Keratinocyte (primary cell): ENCODE data around the gene PTGES2. TPM values are rescaled to one million over a fixed set of nuclear protein-coding genes. Genes with fewer than 3 reads are reported as not detected.

Experiments
- DNase-seq: peaks from one replicate; pipeline ENCODE4 v3.0.0-alpha.2; 2011; ENCODE audit warnings: low read depth, missing footprints, low spot score
- FAIRE-seq: peaks from 2 replicates; lab custom pipeline; 2011; peaks lifted over from hg19 to GRCh38; lab: Jason Lieb, UNC
- H2AFZ ChIP-seq: 2 replicates; pipeline ENCODE4 v1.6.0; 2012; ENCODE audit warnings: low read length, control low read depth, inconsistent platforms; ENCODE audit not compliant: control insufficient read depth
- H3K27ac ChIP-seq: 2 replicates; pipeline ENCODE4 v1.5.1; 2011; ENCODE audit warnings: low read length; ENCODE audit not compliant: control insufficient read depth, insufficient read depth
- H3K27me3 ChIP-seq: 3 replicates; pipeline ENCODE4 v1.6.0; 2011; ENCODE audit warnings: low read length; ENCODE audit not compliant: control insufficient read depth, insufficient read depth; ENCODE audit errors: extremely low read depth
- H3K36me3 ChIP-seq, 2 experiments: 2 replicates in 1 of 2; 3 replicates in 1 of 2; pipeline ENCODE4 v1.5.1; 2011; ENCODE audit warnings: low read length in 2 of 2, mild to moderate bottlenecking in 1 of 2; ENCODE audit not compliant: control insufficient read depth in 2 of 2, insufficient read depth in 2 of 2; ENCODE audit errors: extremely low read depth in 1 of 2
- H3K4me1 ChIP-seq: 3 replicates; pipeline ENCODE4 v1.5.1; 2011; ENCODE audit warnings: low read length; ENCODE audit not compliant: control insufficient read depth, insufficient read depth; ENCODE audit errors: extremely low read depth
- H3K4me2 ChIP-seq: 3 replicates; pipeline ENCODE4 v1.6.0; 2011; ENCODE audit warnings: low read depth, low read length; ENCODE audit not compliant: control insufficient read depth, insufficient read depth; ENCODE audit errors: extremely low read depth
- H3K4me3 ChIP-seq, 3 experiments: fragments of 200-600 bp in 1 of 3; sonication (generic) in 1 of 3; 2 replicates in 2 of 3; 3 replicates in 1 of 3; pipeline ENCODE4 v1.5.1; 2011 to 2016; ENCODE audit warnings: low read length in 3 of 3, mild to moderate bottlenecking in 3 of 3, control low read depth in 2 of 3, inconsistent platforms in 1 of 3, low read depth in 1 of 3, mixed read lengths in 1 of 3, mixed run types in 1 of 3, moderate library complexity in 1 of 3; ENCODE audit not compliant: control insufficient read depth in 2 of 3, insufficient read depth in 2 of 3; ENCODE audit errors: extremely low read depth in 1 of 3
- H3K79me2 ChIP-seq: 2 replicates; pipeline ENCODE4 v1.6.0; 2012; ENCODE audit warnings: low read length; ENCODE audit not compliant: control insufficient read depth, insufficient read depth
- H3K9ac ChIP-seq: 3 replicates; pipeline ENCODE4 v1.6.0; 2011; ENCODE audit warnings: low read length; ENCODE audit not compliant: control insufficient read depth, insufficient read depth; ENCODE audit errors: extremely low read depth
- H3K9me1 ChIP-seq: 3 replicates; pipeline ENCODE4 v1.6.0; 2011; ENCODE audit warnings: low read length; ENCODE audit not compliant: control insufficient read depth, insufficient read depth; ENCODE audit errors: extremely low read depth
- H3K9me3 ChIP-seq: 2 replicates; pipeline ENCODE4 v1.5.1; 2012; ENCODE audit warnings: low read depth, low read length; ENCODE audit not compliant: control insufficient read depth
- H4K20me1 ChIP-seq: 3 replicates; pipeline ENCODE4 v1.6.0; 2011; ENCODE audit warnings: low read length; ENCODE audit not compliant: control insufficient read depth, insufficient read depth; ENCODE audit errors: extremely low read depth
- CTCF ChIP-seq, 3 experiments: IDR thresholded peaks in 1 of 3; conservative IDR thresholded peaks in 1 of 3; optimal IDR thresholded peaks in 1 of 3; 2 replicates in 2 of 3; 3 replicates in 1 of 3; pipeline versions ENCODE3 to v1.5.1; 2011; ENCODE audit warnings: low read length in 3 of 3, mild to moderate bottlenecking in 3 of 3, moderate library complexity in 2 of 3, control low read depth in 1 of 3, inconsistent platforms in 1 of 3; ENCODE audit not compliant: insufficient read depth in 2 of 3; ENCODE audit errors: extremely low read depth in 1 of 3
- EZH2 ChIP-seq: IDR thresholded peaks from one replicate; pipeline ENCODE4 v1.6.1; 2012; ENCODE audit warnings: inconsistent platforms, mild to moderate bottlenecking, low read length, moderate library complexity
- dilution Hi-C: fragments of 300-500 bp; cut with MboI; formaldehyde crosslinking; loops from one replicate; pipeline ENCODE4 v1.7.0; 2020; ENCODE audit warnings: low sequenced_read_pairs; ENCODE audit not compliant: extremely low pct_ligation_motif_present
- polyA plus RNA-seq, 5 experiments: library from polyadenylated mRNA; depleted of rRNA in 3 of 5; stranded (reverse) in 3 of 5; stranded (forward) in 1 of 5; unstranded in 1 of 5; fragments of >200 nt; gene quantifications; 1 replicate in 1 of 5; 2 replicates in 3 of 5; 3 replicates in 1 of 5; pipeline versions ENCODE4 v1.2.1 to v1.2.3, GENCODE V29; 2011 to 2012; ENCODE audit warnings: missing spikeins in 2 of 5, low read depth in 1 of 5, low replicate concordance in 1 of 5

PTGES2 gene
- polyA plus RNA-seq, 1 donor (not counting 4 experiments of a cell fraction or from before 2014, with no cell fraction given): 68.7 TPM

- no peak overlapping the region for H3K4me2 ChIP-seq
- no peaks in the 10 kb centered on the region for H3K79me2 ChIP-seq
- TF ChIP-seq CTCF (optimal IDR thresholded peaks at IDR 0.05 in 1 of 3, IDR thresholded peaks at IDR 0.05 in 1 of 3, conservative IDR thresholded peaks at IDR 0.05 in 1 of 3; ENCODE audit: extremely low read depth in 1 of 3, insufficient read depth in 2 of 3, low read length in 3 of 3): no peak
- TF ChIP-seq EZH2: no peak
- FAIRE-seq: no peak
- no peaks in the 10 kb centered on the region for H3K9me1 ChIP-seq
- peaks cover 24% of the 10 kb centered on the region for H3K4me1 ChIP-seq
- H3K9ac ChIP-seq: no peak overlapping the region
- dilution Hi-C loops: no loop called here
- no peak for DNase-seq
- no peaks in the 10 kb centered on the region for H3K27me3 ChIP-seq
- H4K20me1 ChIP-seq: no peaks in the 10 kb centered on the region
- no peak overlapping the region for H2AFZ ChIP-seq
- no peaks in the 10 kb centered on the region for H3K9me3 ChIP-seq
- H3K27ac ChIP-seq: no peak overlapping the region
- H3K36me3 ChIP-seq: no peaks in the 10 kb centered on the region
- H3K4me3 ChIP-seq: no peak overlapping the region
Measured at GRCh38 chr9:128152133-128153059, 24.9 kb upstream of the PTGES2 start.

GRCh38 chr9:128151309-128152132 is 24.0 kb upstream of the PTGES2 start:
- H3K4me3 ChIP-seq: no peak overlapping the region
- DNase-seq (no peak), FAIRE-seq (no peak)
- dilution Hi-C loops: no loop called here
- no peaks in the 10 kb centered on the region for H3K9me1 ChIP-seq
- H3K36me3 ChIP-seq: no peaks in the 10 kb centered on the region
- TF ChIP-seq EZH2 (no peak), CTCF (optimal IDR thresholded peaks at IDR 0.05 in 1 of 3, IDR thresholded peaks at IDR 0.05 in 1 of 3, conservative IDR thresholded peaks at IDR 0.05 in 1 of 3; ENCODE audit: extremely low read depth in 1 of 3, insufficient read depth in 2 of 3, low read length in 3 of 3) (no peak)
- no peaks in the 10 kb centered on the region for H4K20me1 ChIP-seq
- no peaks in the 10 kb centered on the region for H3K9me3 ChIP-seq
- H3K4me1 ChIP-seq: peaks cover 24% of the 10 kb centered on the region
- no peak overlapping the region for H3K27ac ChIP-seq
- H3K4me2 ChIP-seq: no peak overlapping the region
- H2AFZ ChIP-seq: no peak overlapping the region
- H3K79me2 ChIP-seq: no peaks in the 10 kb centered on the region
- no peaks in the 10 kb centered on the region for H3K27me3 ChIP-seq
- no peak overlapping the region for H3K9ac ChIP-seq
